NCI-H2029 (cell line): ENCODE data around the gene TRMT11.

ENCODE experiments used
- DNase-seq: peaks from one replicate; lab custom pipeline; 2025; lab: John Stamatoyannopoulos, UW

TRMT11 gene

GRCh38 chr6:126076992-126077664 lies 90.8 kb downstream of the TRMT11 start:
- DNase-seq, result no peak

- no peak for DNase-seq
Measured at GRCh38 chr6:126077810-126078776, 91.8 kb downstream of the TRMT11 start.

- DNase-seq, result no peak
Measured at GRCh38 chr6:126083875-126084274, 97.5 kb downstream of the TRMT11 start.

GRCh38 chr6:126086560-126086959 lies 100.2 kb downstream of the TRMT11 start:
- DNase-seq, result no peak
